NCI-H748 treated with DMSO at 0.1 percent for 48 hours (cell line): Measurements from ENCODE around the gene MRPL1.

Experiments used
- DNase-seq: peaks from one replicate; lab custom pipeline; 2025; lab: John Stamatoyannopoulos, UW

MRPL1 gene

DNA sequence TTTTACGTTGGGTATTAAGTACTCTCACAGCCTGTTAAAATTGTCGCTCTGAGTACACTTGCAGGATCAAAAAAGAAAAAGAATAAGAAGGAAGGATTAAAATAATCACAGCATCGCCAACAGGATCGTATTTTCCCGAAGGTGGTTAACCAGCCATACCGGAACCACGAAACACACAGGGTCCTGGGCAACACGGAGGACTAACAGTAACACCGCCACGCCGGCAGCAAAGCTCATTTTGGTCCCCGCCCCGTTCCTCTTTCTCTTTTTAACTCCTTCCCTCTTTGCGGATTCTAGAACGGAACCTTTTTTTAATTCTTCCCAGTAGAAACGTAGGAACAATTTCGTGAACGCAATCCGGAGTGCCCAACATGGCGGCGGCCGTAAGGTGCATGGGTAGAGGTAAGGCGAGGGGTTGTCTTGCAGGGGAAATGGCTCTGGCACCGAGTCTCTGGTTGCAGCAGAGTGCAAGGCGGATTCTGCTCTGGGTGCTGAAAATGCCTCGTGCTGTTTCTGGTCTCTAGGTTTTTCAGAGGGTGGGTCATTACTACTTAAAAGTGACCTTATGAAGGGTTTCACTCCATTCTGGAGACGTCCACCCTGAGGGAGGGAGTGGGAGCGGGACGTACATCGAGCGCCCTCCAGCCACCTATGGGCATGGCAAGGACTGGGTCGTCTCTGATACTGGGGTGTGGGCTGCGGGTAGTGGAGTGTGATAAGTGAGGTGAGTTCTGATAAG lies at the start of gene MRPL1:
Gene MRPL1 (plus strand): TSS at position 353 of the 739 bp plus-strand sequence. CDS start 19 bp downstream, at position 372.
- DNase-seq, result peak; percentile 81

DNA sequence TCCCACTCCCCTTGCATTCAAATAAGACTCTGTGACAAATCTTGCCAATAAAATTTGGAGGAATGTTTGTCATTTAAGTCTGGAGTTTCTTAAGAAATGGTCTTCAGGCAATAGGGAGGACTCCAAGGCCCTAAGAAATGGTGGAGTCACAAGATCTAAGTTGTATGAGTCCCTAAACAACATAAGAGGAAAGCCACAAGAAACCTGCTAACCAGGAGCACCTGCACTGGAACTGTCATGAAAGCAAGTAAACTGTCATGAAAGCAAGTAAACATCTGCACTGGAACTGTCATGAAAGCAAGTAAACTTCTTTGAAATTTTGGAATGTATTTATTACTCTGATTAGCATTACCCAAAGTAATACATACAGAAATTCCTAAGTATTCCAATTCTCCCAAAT lies 47.0 kb upstream of the MRPL1 start:
- no peak for DNase-seq

DNA sequence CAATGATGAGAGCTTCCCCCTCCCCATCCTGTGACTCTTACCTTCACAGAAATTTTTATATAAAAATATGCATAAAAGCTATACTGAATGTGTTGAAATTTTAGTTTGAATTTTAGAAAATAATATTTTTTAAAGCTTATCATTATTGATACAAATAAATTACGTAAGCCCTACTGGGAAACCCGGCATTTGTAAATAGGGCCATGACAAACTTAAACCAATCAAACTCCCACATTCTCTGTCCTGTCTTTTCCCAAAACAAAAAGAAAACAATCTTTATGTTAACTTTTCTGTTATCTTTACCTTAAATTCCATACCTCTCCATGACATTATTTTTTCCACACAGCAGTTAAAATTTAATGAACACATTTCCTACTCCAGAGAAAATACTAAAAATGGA lies 46.1 kb upstream of the MRPL1 start:
- no peak for DNase-seq

DNA sequence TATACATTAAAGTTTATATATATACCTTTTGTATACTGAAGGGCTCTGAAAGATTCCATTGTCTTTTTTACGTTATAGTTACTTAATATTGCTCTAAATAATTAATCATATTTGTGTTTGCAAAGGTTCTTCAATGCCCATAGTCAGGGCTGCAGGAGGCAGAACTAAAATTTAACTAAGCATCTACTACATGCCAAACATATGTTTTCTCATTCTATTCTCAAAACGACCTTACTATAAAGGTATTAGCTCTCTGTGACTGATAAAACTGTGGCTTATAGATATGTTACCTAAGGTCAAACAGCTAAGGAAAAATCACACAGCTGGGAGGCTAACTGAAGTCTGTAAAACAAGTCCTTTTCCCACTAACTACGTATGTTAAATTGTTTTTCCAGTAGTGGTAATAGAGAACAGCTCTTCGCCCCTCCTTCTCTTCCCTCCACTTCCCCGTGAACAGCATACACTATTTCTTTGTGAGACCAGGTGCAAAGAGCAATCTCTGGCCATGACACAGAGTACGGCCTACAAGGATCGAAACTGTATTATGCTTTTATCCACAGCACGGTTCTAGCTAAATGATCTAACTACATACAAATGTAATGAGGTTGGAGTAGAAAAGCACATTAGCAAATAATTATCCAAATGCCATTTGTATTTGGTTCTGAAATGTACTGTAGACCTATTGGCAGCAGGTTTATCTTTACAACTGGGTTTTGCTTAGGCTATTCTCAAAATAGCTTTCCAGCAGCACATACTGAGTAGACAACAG lies 45.1 kb upstream of the MRPL1 start:
- no peak for DNase-seq

DNA sequence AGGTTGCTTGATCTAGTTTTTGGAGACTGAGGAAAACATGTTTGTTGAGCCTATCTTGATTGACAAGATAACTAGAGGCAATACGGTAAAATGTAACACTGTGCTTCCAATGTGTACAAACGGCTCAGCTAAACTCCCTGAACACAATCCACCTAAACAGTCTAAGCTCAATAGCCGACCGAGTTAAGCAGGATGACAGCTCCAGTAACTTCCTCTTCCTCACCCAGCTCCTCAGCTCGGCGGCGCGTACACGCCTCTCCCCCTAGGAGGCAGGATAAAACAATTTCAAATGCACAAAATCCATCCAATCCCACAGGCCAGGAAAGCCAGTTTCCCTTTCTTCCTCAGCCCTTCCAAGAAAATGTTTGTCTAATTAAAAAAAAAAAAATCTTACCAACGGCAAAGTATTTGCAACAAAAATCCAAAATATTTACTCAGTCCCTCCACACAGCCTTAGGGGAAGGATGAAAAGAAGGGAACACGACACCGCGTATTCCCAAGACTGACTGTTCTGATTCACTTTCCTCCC lies 44.5 kb upstream of the MRPL1 start:
- peak; percentile 59 for DNase-seq

DNA sequence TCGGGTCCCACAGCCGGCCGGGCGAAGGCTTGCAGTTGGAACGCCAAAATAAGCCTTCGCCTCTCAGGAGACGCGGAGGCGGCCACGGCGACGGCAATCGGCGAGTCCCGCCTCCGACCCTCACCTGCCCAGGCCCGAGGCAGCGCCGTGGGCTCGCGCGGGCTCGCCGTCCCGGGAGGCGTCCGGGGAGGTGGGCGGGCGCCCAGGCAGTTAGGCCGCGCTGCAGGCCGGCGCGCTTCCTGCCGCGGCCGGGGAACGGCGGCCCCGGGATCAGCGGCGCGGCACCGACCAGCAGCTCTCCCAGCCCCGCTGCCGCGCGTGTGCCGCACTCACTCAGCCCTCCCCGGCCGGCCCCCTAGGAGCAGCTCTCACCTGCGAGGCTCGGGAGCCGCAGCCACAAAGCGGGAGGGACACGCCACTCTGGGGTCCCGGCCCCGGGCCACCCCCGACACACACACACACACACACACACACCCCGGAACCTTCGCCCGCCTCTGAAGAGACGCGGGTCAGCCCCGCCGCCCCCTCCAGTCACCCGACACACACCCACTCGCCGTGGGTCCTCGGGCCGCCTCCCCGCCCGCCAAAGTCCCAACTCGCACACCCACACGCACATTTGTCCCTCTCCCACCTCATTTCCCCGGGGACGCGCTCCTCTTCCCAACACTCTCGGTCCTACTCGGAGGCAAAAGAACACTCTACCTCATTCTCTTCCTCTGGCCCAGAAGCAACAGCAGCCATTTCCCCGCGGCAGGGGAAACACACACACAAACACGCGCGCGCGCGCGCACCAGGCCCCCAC lies 43.8 kb upstream of the MRPL1 start, which contains the start of gene CNOT6L:
Gene CNOT6L (minus strand): TSS at position 767 of the 802 bp plus-strand sequence. CDS start 60 bp downstream, at position 707.
- peak; percentile 36 for DNase-seq

DNA sequence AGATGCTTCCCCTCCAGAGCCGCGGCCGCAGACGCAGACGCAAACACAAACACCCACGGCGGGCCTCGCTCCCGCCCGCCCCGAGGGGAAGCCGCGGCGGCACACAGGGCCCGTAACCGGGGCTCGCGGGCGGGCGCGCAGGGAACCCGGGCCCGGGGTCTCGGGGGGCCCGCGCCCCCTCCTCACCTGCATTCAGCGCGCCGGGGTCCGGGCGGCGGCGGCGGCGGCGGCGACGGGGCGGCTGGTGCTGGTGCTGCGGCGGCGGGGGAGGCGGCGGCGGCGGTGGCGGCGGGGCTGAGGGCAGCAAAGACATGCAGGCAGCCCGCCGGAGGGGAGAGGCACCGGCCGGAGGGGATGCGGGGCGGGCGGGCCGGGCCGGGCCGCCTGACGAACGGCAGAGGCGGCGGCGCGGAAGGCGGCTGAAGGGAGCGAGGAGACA lies 43.2 kb upstream of the MRPL1 start:
- no peak for DNase-seq

DNA sequence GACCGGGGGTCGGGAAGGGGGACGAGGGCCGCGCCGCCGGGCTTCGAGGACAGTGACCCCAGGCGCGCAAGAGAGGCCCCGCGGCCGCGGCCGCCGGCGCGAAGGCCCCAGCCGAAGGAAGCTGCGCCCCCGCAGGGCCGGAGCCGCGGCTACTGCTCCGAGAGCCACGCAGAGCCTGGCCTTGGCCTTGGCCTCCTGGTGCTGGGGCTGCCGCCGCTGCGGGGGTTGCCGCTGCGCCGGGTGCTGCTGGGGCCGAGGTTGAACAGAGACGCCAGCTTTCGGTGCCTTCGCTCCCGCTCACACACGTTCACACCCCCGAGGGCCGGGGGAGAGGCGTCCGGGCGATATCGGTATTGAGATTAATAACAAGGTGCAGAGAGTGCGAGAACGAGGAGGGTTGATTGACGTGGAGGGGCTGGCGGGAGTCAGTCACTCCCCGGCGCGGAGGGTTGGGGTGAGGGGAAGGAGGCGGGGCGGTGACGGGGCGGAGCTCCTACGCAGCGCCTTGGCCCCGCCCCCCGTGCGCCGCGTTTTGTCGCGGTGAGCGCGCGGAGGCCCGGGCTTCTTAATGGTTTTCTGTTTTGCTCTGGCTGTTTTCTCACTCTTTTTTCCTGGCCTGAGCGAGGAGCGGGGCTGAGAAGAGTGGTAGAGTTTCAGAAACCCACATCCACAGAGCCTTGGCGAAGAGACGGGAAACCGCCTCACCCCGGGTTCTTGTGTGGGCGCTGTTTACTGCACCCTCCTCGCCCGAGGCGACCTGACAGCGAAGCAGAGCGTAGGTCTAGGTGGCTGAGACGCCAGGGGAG lies 42.6 kb upstream of the MRPL1 start:
- DNase-seq, result peak; percentile 73

DNA sequence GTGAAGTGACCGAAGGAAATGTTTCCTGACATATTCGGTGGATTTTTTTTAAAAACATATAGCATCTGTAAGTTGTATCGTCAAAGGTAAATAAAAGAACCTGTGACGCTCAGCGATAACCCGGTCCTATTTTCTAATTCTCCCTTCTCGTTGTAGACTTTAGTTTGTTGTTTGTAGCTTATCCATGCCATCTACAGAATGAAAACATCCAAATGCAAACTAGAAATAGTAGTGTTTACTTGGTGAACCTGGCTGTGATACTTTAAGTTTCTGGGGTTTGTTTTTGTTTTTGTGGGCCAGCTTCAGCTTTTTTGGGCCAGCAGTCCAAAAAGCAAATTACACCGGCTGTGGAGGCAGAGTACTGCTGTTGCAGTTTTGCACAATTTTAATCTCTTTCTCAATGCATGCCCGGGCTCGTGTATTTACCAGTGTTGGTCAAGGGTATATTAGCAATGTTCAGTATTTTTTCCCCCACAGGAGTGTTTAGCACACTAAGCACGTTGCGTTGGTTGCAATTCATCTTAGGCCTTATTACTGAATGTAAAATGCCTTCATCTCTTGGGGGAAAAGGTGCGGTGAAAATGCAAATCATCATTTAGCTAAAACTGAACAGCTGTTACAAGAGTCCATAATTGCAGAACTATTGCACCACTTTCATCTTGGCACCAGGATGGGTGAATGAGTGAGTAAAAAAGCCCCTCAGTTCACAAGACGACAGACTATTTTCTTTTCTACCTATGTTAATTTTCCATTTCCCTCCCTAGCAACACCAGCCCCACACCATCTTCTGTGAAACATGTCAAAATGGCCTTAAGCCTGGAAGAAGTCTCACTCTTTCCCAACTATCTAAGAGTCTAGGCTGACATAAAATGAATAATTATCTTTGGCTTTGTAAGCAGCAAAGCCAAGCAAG lies 41.7 kb upstream of the MRPL1 start:
- no peak for DNase-seq

DNA sequence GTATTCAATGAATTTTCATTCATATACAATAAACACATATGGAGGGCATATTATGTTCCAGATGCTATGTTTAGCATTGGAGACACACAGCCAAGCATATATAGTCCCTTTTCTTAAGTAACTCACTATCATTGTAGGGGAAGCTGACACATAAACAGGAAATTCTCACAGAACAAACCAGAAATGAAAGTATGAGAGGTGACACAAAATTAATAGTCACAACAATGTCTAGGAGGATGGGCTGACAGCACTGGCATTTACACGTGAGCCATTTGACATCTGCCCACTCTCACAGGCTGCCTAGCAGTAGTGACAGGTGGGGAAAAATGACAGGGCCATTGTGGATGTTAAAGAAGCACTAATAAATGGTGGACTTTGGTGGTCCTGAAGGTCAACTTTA lies 40.9 kb upstream of the MRPL1 start:
- no peak for DNase-seq

DNA sequence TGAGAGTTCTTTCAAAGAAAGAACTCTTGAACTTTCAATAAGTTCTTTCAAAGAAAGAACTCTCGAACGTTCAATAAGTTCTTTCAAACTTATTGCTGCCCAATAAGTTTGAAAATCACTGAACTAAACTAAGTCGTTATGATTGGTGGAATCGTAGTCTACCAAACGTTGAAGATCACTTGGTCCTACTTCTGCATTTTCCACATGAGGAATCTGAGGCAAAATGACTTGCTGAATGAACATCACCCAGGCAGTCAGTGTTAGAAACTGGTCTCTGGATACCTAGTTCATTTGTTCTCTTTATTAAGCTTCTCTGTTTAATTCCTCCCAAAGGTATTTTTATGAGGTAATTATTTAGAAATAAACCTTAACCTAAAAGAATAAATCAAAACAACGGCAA lies 36.4 kb upstream of the MRPL1 start:
- no peak for DNase-seq

DNA sequence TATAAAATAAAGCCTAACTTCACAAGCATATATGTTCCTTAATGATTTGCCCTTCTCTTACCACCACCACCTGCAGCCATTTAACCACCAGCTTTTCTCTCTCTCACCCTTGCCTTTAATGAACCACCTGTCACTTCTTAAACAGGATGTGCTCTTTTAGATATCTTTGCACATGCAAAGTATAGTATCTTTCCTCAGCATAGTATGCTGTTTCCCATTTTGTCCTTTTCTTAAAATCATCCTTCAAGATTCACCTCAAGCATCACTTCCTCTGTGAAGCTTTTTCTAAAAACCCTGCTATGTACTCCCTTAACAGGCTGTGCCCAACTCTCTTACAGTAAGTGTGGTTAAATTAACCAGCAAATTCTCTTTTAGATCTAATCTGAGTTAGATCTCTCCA lies 35.3 kb upstream of the MRPL1 start:
- no peak for DNase-seq

DNA sequence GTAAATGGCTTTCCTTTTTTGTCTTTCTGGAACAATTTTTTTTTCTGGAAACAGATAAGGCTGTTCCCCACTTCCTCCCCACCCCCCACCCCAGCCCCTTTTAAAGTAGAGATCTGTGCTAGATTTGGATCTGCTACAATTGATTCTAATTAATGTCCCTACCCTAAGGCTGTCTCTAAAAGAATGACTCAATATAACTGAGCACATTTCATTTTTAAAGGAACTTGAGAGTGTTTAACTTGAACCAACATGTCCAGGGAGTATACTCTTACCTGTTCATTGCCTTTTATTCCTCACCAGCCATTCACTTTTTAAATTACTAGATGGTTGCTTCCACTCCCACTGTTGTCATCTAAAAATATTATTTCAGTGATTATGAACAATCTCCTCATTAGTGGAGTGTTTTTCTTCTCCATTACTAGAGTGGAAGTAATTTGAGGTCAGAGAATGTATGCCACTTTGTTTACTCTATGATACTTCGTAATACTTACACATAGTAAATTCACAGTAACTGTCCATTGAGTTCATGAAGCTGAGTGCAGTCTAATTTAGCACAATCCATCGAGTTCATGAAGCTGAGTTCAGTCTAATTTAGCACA lies 29.4 kb upstream of the MRPL1 start:
- DNase-seq, result no peak

DNA sequence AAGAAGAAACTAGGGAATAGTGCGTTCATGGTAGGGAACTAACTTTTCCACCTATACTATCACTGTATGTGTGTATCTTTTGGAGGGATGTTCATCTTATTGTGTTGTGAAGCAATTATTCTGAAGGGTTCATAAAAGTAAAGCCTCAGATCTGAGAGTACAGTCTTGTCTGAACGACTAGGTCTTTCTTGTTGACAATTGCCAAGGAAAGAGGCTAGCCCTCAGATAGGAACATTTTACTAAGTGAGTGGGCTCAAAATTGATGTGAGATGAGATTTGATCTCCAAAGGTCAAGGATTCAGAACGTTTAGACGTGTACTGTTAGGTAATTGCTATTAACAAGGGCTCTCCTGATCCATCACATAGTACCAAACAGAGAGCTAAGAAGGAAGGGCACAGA lies 28.2 kb upstream of the MRPL1 start:
- no peak for DNase-seq

DNA sequence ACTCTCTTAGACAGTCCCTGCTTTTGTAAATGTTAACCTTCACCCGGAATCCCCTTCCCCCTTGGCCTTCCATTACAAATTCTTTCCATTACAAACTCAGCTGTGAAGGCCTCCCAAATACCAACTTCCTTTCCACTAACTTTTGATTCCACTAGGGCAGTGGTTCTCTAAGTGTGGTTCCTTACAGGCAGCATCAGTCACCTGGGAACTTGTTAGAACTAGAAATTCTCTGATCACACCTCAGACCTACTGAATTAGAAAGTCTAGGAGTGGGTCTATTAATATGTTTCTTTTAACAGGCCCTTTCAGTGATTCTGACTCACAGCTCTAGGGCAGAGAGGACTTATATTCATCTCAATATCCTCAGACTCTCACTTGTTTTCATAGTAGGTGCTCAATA lies 19.0 kb upstream of the MRPL1 start:
- DNase-seq, result no peak

DNA sequence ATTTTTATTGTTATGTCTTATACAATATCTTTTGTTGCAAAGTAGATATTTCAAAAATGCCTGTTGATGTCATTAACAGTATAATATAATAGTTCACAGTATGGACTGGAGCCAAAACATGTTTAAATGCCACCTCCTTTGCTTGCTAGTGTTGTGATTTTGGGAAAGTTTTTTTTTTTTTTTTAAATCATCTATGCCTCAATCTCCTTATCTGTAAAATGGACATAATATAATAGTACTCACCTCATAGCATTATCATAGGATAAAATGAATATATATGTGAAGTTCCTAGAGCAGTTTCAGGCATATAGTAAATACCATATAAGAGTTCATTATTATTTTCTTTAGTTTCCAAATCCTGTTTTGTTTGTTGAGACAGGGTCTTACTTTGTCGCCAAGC lies 18.3 kb upstream of the MRPL1 start:
- no peak for DNase-seq

DNA sequence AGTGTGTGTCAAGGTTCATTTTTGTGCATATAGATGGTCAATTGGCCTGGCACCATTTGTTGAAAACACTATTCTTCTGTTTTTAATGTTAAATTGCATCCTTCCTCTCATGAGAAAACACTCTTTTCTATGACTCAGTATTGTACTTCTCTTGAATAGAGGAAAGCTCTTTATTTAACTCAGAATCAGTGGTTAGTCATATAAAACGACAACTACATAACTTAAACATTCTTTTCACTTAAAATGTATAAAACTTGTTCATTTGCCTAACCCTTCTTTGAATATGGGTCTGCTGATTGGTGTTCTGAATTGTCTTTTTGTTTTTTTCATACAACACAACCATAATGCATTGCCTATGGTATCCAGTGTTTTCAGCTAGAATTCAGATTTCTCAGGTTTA lies 17.2 kb upstream of the MRPL1 start:
- no peak for DNase-seq

DNA sequence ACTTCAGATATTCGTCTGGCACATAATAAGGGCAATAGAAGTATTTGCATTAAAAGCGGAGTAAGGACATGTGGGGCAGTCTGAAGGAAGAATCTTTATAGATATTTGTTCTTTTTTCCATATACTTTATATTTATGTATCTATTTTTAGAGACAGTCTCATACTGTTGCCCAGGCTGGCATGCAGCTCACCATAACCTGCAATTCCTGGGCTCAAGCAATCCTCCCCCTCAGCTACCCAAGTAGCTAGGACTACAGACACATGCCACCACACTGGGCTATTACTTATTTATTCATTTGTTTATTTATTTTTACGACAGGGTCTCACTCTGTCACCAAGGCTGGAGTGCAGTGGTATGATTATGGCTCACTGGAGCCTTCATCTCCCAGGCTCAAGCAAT lies 16.7 kb upstream of the MRPL1 start:
- DNase-seq, result no peak

DNA sequence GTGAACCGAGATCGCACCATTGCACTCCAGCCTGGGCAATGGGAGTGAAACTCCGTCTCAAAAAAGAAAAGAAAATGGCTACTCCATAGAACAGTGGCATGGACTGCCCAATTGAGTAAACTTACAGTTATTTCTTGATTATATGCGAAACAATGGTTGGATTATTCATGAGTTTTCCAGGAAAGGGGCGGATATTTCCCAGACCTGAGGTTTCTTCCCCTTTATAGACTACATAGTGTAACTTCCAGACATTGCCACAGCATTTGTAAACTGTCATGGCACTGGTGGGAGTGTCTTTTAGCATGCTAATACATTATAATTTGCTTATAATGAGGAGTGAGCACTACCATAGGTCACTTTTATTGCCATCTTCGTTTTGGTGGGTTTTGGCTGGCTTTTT lies 14.1 kb upstream of the MRPL1 start:
- DNase-seq, result no peak
